GM12878 (cell line): ENCODE measurements around the gene C4orf33. TPM values are rescaled to one million over a fixed set of nuclear protein-coding genes. Genes with fewer than 3 reads are reported as not detected.

Source experiments
- CBFB ChIP-seq: IDR thresholded peaks from 2 replicates; pipeline ENCODE4 v1.6.1; 2016; ENCODE audit warnings: antibody characterized with exemption, low read depth
- CBX5 ChIP-seq: sonication (generic); IDR thresholded peaks from 2 replicates; pipeline ENCODE4 v1.6.1; 2016; ENCODE audit warnings: low read depth, moderate library complexity, mild to moderate bottlenecking, inconsistent platforms
- DPF2 ChIP-seq: fragments of 450-650 bp; IDR thresholded peaks from 2 replicates; pipeline ENCODE4 v1.6.1; 2017; ENCODE audit warnings: mild to moderate bottlenecking
- EED ChIP-seq: sonication (generic); IDR thresholded peaks from 2 replicates; pipeline ENCODE4 v1.6.1; 2016; ENCODE audit warnings: antibody characterized with exemption, low read depth
- EGR1 ChIP-seq, 2 experiments: IDR thresholded peaks; 1 replicate in 1 of 2; 2 replicates in 1 of 2; pipeline ENCODE4 v1.6.1; 2011 to 2012; ENCODE audit warnings: low read depth in 2 of 2, low read length in 2 of 2, borderline replicate concordance in 1 of 2, mild to moderate bottlenecking in 1 of 2, moderate library complexity in 1 of 2
- FOS ChIP-seq: IDR thresholded peaks from 3 replicates; pipeline ENCODE4 v1.6.1; 2011; ENCODE audit warnings: borderline replicate concordance; ENCODE audit not compliant: insufficient read length; ENCODE audit errors: extremely low read depth
- GATAD2B ChIP-seq: fragments of 450-650 bp; conservative IDR thresholded peaks from 2 replicates; pipeline ENCODE4 v1.6.1; 2017; ENCODE audit warnings: low read depth, mild to moderate bottlenecking, moderate library complexity
- KAT2A ChIP-seq: conservative IDR thresholded peaks from 2 replicates; pipeline ENCODE4 v1.6.1; 2011; ENCODE audit warnings: low read depth, low read length; ENCODE audit not compliant: control insufficient read depth
- MYB ChIP-seq: fragments of 150-350 bp; IDR thresholded peaks from 2 replicates; pipeline ENCODE4 v1.6.1; 2014; ENCODE audit warnings: mild to moderate bottlenecking, low read depth, low read length, borderline replicate concordance
- MYC ChIP-seq: IDR thresholded peaks from 2 replicates; pipeline ENCODE4 v1.6.1; 2011; ENCODE audit warnings: mild to moderate bottlenecking, low read length, moderate library complexity, inconsistent platforms; ENCODE audit not compliant: insufficient read depth, insufficient replicate concordance, insufficient read length, severe bottlenecking
- NFIC ChIP-seq: IDR thresholded peaks from 2 replicates; pipeline ENCODE4 v1.6.1; 2012; ENCODE audit warnings: low read depth, mild to moderate bottlenecking, inconsistent platforms, low read length, moderate library complexity
- NFYA ChIP-seq: IDR thresholded peaks from 2 replicates; pipeline ENCODE4 v1.6.1; 2011; ENCODE audit warnings: low read depth, mild to moderate bottlenecking, low read length, improper control_type of control experiment, borderline replicate concordance
- NFYB ChIP-seq: IDR thresholded peaks from 2 replicates; pipeline ENCODE4 v1.6.1; 2011; ENCODE audit warnings: low read depth, mild to moderate bottlenecking, low read length, improper control_type of control experiment, moderate library complexity; ENCODE audit not compliant: insufficient read depth
- POU2F2 ChIP-seq: IDR thresholded peaks from 3 replicates; pipeline ENCODE4 v1.6.1; 2011; ENCODE audit warnings: low read depth, mild to moderate bottlenecking, low read length, borderline replicate concordance
- TAF1 ChIP-seq: IDR thresholded peaks from 2 replicates; pipeline ENCODE4 v1.6.1; 2011; ENCODE audit warnings: mild to moderate bottlenecking, low read depth, low read length, borderline replicate concordance
- TARDBP ChIP-seq: IDR thresholded peaks from 2 replicates; pipeline ENCODE4 v1.6.1; 2016; ENCODE audit warnings: borderline replicate concordance
- TBL1XR1 ChIP-seq: IDR thresholded peaks from 2 replicates; pipeline ENCODE4 v1.6.1; 2012; ENCODE audit warnings: low read depth, low read length, improper control_type of control experiment
- TCF3 ChIP-seq: IDR thresholded peaks from 2 replicates; pipeline ENCODE4 v1.6.1; 2012; ENCODE audit warnings: low read depth, mild to moderate bottlenecking, low read length, borderline replicate concordance; ENCODE audit not compliant: insufficient read depth
- ZSCAN29 ChIP-seq: fragments of 450-650 bp; IDR thresholded peaks from 2 replicates; pipeline ENCODE4 v1.6.1; 2017; ENCODE audit warnings: mild to moderate bottlenecking, moderate library complexity
- polyA plus RNA-seq, 11 experiments: library from polyadenylated mRNA; depleted of rRNA in 4 of 11; unstranded in 6 of 11; stranded (reverse) in 5 of 11; fragments of >200 nt; fragmentation: Nextera tagmentation in 4 of 11; fragmentation: Illumina TruSeq in 1 of 11; extraction: Ambion mirVana in 4 of 11; extraction: Trizol in 1 of 11; gene quantifications; 1 replicate in 1 of 11; 2 replicates in 10 of 11; pipeline versions ENCODE4 v1.2.1 to v1.2.3, GENCODE V29; 2011 to 2016; ENCODE audit warnings: inconsistent platforms in 2 of 11, missing spikeins in 2 of 11, low read depth in 1 of 11
- total RNA-seq, 4 experiments: library from RNA; depleted of rRNA in 3 of 4; stranded (reverse); fragments of >200 nt in 3 of 4; fragmentation: Illumina TruSeq in 1 of 4; extraction: Trizol in 1 of 4; gene quantifications; 2 replicates each; pipeline versions ENCODE4 v1.2.1 to v1.2.3, GENCODE V29; 2013 to 2021
- TF ChIP-seq, protein P1 (sequence below): fragments of 450-650 bp; IDR thresholded peaks from 2 replicates; pipeline ENCODE4 v1.6.1; 2018; ENCODE audit warnings: mild to moderate bottlenecking, low read depth, moderate library complexity; ENCODE audit not compliant: partially characterized antibody
- TF ChIP-seq, protein P2 (sequence below): IDR thresholded peaks from 2 replicates; pipeline ENCODE4 v1.6.1; 2012; ENCODE audit warnings: improper control_type of control experiment, low read depth, low read length; ENCODE audit not compliant: insufficient replicate concordance
- TF ChIP-seq, protein P3 (sequence below): IDR thresholded peaks from 2 replicates; pipeline ENCODE4 v1.6.1; 2012; ENCODE audit warnings: low read depth, low read length, improper control_type of control experiment

Gene C4orf33
- total and polyA plus RNA-seq, 10 of the 15 experiments (the other 5 are each of a cell fraction or from before 2014, with no cell fraction given), result 10.2 to 29.8 (median 20.3) TPM

GRCh38 chr4:129093191-129093920 is 2.6 kb upstream of the C4orf33 start, which contains the start of gene SCLT1 (continued):
- peak; percentile 74; the same call in 1 of the 2 replicates for TF ChIP-seq NFYB
- TF ChIP-seq, protein P1, sequence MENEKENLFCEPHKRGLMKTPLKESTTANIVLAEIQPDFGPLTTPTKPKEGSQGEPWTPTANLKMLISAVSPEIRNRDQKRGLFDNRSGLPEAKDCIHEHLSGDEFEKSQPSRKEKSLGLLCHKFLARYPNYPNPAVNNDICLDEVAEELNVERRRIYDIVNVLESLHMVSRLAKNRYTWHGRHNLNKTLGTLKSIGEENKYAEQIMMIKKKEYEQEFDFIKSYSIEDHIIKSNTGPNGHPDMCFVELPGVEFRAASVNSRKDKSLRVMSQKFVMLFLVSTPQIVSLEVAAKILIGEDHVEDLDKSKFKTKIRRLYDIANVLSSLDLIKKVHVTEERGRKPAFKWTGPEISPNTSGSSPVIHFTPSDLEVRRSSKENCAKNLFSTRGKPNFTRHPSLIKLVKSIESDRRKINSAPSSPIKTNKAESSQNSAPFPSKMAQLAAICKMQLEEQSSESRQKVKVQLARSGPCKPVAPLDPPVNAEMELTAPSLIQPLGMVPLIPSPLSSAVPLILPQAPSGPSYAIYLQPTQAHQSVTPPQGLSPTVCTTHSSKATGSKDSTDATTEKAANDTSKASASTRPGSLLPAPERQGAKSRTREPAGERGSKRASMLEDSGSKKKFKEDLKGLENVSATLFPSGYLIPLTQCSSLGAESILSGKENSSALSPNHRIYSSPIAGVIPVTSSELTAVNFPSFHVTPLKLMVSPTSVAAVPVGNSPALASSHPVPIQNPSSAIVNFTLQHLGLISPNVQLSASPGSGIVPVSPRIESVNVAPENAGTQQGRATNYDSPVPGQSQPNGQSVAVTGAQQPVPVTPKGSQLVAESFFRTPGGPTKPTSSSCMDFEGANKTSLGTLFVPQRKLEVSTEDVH, result no peak
- no peak for TF ChIP-seq MYB
- TF ChIP-seq DPF2, result no peak
- no peak for TF ChIP-seq FOS
- peak; percentile 90 for TF ChIP-seq GATAD2B
- TF ChIP-seq POU2F2, result peak; percentile 27; the same call in 1 of the 3 replicates
- TF ChIP-seq, protein P2, sequence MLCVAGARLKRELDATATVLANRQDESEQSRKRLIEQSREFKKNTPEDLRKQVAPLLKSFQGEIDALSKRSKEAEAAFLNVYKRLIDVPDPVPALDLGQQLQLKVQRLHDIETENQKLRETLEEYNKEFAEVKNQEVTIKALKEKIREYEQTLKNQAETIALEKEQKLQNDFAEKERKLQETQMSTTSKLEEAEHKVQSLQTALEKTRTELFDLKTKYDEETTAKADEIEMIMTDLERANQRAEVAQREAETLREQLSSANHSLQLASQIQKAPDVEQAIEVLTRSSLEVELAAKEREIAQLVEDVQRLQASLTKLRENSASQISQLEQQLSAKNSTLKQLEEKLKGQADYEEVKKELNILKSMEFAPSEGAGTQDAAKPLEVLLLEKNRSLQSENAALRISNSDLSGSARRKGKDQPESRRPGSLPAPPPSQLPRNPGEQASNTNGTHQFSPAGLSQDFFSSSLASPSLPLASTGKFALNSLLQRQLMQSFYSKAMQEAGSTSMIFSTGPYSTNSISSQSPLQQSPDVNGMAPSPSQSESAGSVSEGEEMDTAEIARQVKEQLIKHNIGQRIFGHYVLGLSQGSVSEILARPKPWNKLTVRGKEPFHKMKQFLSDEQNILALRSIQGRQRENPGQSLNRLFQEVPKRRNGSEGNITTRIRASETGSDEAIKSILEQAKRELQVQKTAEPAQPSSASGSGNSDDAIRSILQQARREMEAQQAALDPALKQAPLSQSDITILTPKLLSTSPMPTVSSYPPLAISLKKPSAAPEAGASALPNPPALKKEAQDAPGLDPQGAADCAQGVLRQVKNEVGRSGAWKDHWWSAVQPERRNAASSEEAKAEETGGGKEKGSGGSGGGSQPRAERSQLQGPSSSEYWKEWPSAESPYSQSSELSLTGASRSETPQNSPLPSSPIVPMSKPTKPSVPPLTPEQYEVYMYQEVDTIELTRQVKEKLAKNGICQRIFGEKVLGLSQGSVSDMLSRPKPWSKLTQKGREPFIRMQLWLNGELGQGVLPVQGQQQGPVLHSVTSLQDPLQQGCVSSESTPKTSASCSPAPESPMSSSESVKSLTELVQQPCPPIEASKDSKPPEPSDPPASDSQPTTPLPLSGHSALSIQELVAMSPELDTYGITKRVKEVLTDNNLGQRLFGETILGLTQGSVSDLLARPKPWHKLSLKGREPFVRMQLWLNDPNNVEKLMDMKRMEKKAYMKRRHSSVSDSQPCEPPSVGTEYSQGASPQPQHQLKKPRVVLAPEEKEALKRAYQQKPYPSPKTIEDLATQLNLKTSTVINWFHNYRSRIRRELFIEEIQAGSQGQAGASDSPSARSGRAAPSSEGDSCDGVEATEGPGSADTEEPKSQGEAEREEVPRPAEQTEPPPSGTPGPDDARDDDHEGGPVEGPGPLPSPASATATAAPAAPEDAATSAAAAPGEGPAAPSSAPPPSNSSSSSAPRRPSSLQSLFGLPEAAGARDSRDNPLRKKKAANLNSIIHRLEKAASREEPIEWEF, result no peak
- TF ChIP-seq MYC, result no peak
- TF ChIP-seq TCF3, result 0 out of 2 replicates have a peak, but pooled peaks have one; percentile 42
- TF ChIP-seq NFIC, result no peak
- TF ChIP-seq ZSCAN29, result no peak
- peak; percentile 31 to 88; a peak in 1 of 3 replicates for TF ChIP-seq EGR1 (IDR thresholded peaks at IDR 0.05; ENCODE audit: borderline replicate concordance in 1 of 2, low read depth in 2 of 2, low read length in 2 of 2)
- no peak for TF ChIP-seq KAT2A
- no peak; the same call in 1 of the 2 replicates for TF ChIP-seq CBX5
- TF ChIP-seq TARDBP, result no peak
- no peak for TF ChIP-seq NFYA
- peak; percentile 29; the same call in 1 of the 2 replicates for TF ChIP-seq EED
- no peak; the same call in 1 of the 2 replicates for TF ChIP-seq CBFB
- peak; percentile 69; the same call in 1 of the 2 replicates for TF ChIP-seq TAF1
- TF ChIP-seq, protein P3, sequence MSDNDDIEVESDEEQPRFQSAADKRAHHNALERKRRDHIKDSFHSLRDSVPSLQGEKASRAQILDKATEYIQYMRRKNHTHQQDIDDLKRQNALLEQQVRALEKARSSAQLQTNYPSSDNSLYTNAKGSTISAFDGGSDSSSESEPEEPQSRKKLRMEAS, result peak; percentile 42; the same call in 1 of the 2 replicates
- no peak for TF ChIP-seq TBL1XR1
